Activated naive CD4-positive, alpha-beta T cell treated with anti-CD3 and anti-CD28 coated beads for 36 hours (primary cell): ENCODE measurements around the gene ST7L. TPM values are rescaled to one million over a fixed set of nuclear protein-coding genes. Genes with fewer than 3 reads are reported as not detected.
"Not testable (repeated sequence)": the region's sequence is repeated elsewhere in the genome, so short reads cannot be mapped to it uniquely, and the experiment has no call there.

Experiments
- CTCF ChIA-PET: fragments of 350-600 bp; sonication (Branson Sonifier 250); formaldehyde crosslinking; loops from one replicate; lab custom pipeline; 2021; ENCODE audit warnings: antibody characterized with exemption; lab: Charles Lee
- DNase-seq: peaks from one replicate; pipeline ENCODE4 v3.0.0-alpha.2; 2020
- H3K27ac Mint-ChIP-seq: one replicate; pipeline ENCODE4 v1.8.0; 2021; ENCODE audit warnings: mild to moderate bottlenecking, mixed read lengths
- H3K27me3 Mint-ChIP-seq: one replicate; pipeline ENCODE4 v1.8.0; 2021; ENCODE audit warnings: low read depth, mixed read lengths
- H3K36me3 Mint-ChIP-seq: one replicate; pipeline ENCODE4 v1.8.0; 2021; ENCODE audit warnings: low read depth, mixed read lengths
- H3K4me1 Mint-ChIP-seq: one replicate; pipeline ENCODE4 v1.8.0; 2021; ENCODE audit warnings: low read depth, mixed read lengths
- H3K4me3 Mint-ChIP-seq: one replicate; pipeline ENCODE4 v1.8.0; 2021; ENCODE audit warnings: mild to moderate bottlenecking, moderate library complexity, mixed read lengths
- H3K9me3 Mint-ChIP-seq: one replicate; pipeline ENCODE4 v1.8.0; 2021; ENCODE audit warnings: mixed read lengths
- intact Hi-C: fragments of 100-400 bp; cut with micrococcal nuclease; formaldehyde crosslinking; loops from one replicate; pipeline ENCODE4 v1.15.1; 2023
- total RNA-seq, 2 experiments: library from RNA; stranded (reverse); gene quantifications; one replicate each; pipeline ENCODE4 v1.2.3, GENCODE V29; 2021

ST7L gene
- total RNA-seq, 2 experiments from 2014 or later: 12.1 to 16.4 TPM

- peaks cover 69% of the 10 kb centered on the region for H3K4me1 Mint-ChIP-seq
- intact Hi-C loops: no loop called here
- H3K36me3 Mint-ChIP-seq: peaks cover 32% of the 10 kb centered on the region
- no peak overlapping the region for H3K4me3 Mint-ChIP-seq
- CTCF ChIA-PET: interaction anchor here (1.9 kb wide), 1 partner anchor 39 kb away, joined by 6 read pairs; no protein-coding TSS in a partner anchor
- H3K27ac Mint-ChIP-seq: no peak overlapping the region
- H3K27me3 Mint-ChIP-seq: no peaks in the 10 kb centered on the region
- no peaks in the 10 kb centered on the region for H3K9me3 Mint-ChIP-seq
- no peak for DNase-seq
Measured at GRCh38 chr1:112634367-112634766, 15.4 kb upstream of the ST7L start.

GRCh38 chr1:112633628-112634027 is 14.7 kb upstream of the ST7L start:
- CTCF ChIA-PET: no interaction called here
- intact Hi-C loops: no loop called here
- no peak overlapping the region for H3K4me3 Mint-ChIP-seq
- H3K4me1 Mint-ChIP-seq: peaks cover 72% of the 10 kb centered on the region
- H3K27ac Mint-ChIP-seq: no peak overlapping the region
- no peaks in the 10 kb centered on the region for H3K27me3 Mint-ChIP-seq
- peaks cover 35% of the 10 kb centered on the region for H3K36me3 Mint-ChIP-seq
- DNase-seq: no peak
- H3K9me3 Mint-ChIP-seq: no peaks in the 10 kb centered on the region

- H3K36me3 Mint-ChIP-seq: peaks cover 59% of the 10 kb centered on the region
- H3K27me3 Mint-ChIP-seq: no peaks in the 10 kb centered on the region
- no peaks in the 10 kb centered on the region for H3K9me3 Mint-ChIP-seq
- DNase-seq: no peak
- H3K4me1 Mint-ChIP-seq: peaks cover 84% of the 10 kb centered on the region
- intact Hi-C loops: loop anchor here (10.0 kb wide), 1 partner anchor 1306 kb away; no protein-coding TSS in a partner anchor
- H3K4me3 Mint-ChIP-seq: no peak overlapping the region
- CTCF ChIA-PET: interaction anchor here (0.8 kb wide), 1 partner anchor 22 kb away, joined by 3 read pairs; no protein-coding TSS in a partner anchor
- H3K27ac Mint-ChIP-seq: no peak overlapping the region
Measured at GRCh38 chr1:112629256-112629655, 10.3 kb upstream of the ST7L start.

- H3K27ac Mint-ChIP-seq: no peak overlapping the region
- peaks cover 82% of the 10 kb centered on the region for H3K4me1 Mint-ChIP-seq
- intact Hi-C loops: loop anchor here (10.0 kb wide), 1 partner anchor 1306 kb away; no protein-coding TSS in a partner anchor
- H3K4me3 Mint-ChIP-seq: no peak overlapping the region
- H3K9me3 Mint-ChIP-seq: no peaks in the 10 kb centered on the region
- CTCF ChIA-PET: no interaction called here
- DNase-seq: no peak
- H3K36me3 Mint-ChIP-seq: peaks cover 60% of the 10 kb centered on the region
- H3K27me3 Mint-ChIP-seq: no peaks in the 10 kb centered on the region
Measured at GRCh38 chr1:112628516-112628915, 9.6 kb upstream of the ST7L start.

- no peaks in the 10 kb centered on the region for H3K9me3 Mint-ChIP-seq
- H3K4me1 Mint-ChIP-seq: peaks cover 83% of the 10 kb centered on the region
- no peak overlapping the region for H3K4me3 Mint-ChIP-seq
- intact Hi-C loops: loop anchor here (10.0 kb wide), 1 partner anchor 1308 kb away; no protein-coding TSS in a partner anchor
- DNase-seq: no peak
- no peaks in the 10 kb centered on the region for H3K27me3 Mint-ChIP-seq
- H3K27ac Mint-ChIP-seq: no peak overlapping the region
- peaks cover 59% of the 10 kb centered on the region for H3K36me3 Mint-ChIP-seq
- CTCF ChIA-PET: interaction anchor here (0.6 kb wide), 1 partner anchor 442 kb away, joined by 5 read pairs; no protein-coding TSS in a partner anchor
Measured at GRCh38 chr1:112626887-112627286, 7.9 kb upstream of the ST7L start.

GRCh38 chr1:112626193-112626592 is 7.3 kb upstream of the ST7L start:
- peak overlapping the region; percentile 63 for H3K27ac Mint-ChIP-seq

GRCh38 chr1:112625696-112626095 is 6.8 kb upstream of the ST7L start:
- DNase-seq: no peak
- H3K27ac Mint-ChIP-seq: peak overlapping the region; percentile 63
- peaks cover 81% of the 10 kb centered on the region for H3K4me1 Mint-ChIP-seq
- peaks cover 54% of the 10 kb centered on the region for H3K36me3 Mint-ChIP-seq
- no peaks in the 10 kb centered on the region for H3K9me3 Mint-ChIP-seq
- CTCF ChIA-PET: interaction anchor here (0.7 kb wide), 1 partner anchor 22 kb away, joined by 3 read pairs; no protein-coding TSS in a partner anchor
- intact Hi-C loops: loop anchor here (10.0 kb wide), 1 partner anchor 1309 kb away; no protein-coding TSS in a partner anchor
- H3K4me3 Mint-ChIP-seq: no peak overlapping the region
- no peaks in the 10 kb centered on the region for H3K27me3 Mint-ChIP-seq

More at GRCh38 chr1:112626193-112626592, 7.3 kb upstream of the ST7L start:
- H3K4me3 Mint-ChIP-seq: no peak overlapping the region
- H3K36me3 Mint-ChIP-seq: peaks cover 56% of the 10 kb centered on the region
- no peaks in the 10 kb centered on the region for H3K27me3 Mint-ChIP-seq
- CTCF ChIA-PET: interaction anchor here (0.6 kb wide), 1 partner anchor 442 kb away, joined by 5 read pairs; no protein-coding TSS in a partner anchor
- H3K9me3 Mint-ChIP-seq: no peaks in the 10 kb centered on the region
- peaks cover 83% of the 10 kb centered on the region for H3K4me1 Mint-ChIP-seq
- no peak for DNase-seq
- intact Hi-C loops: loop anchor here (10.0 kb wide), 1 partner anchor 1309 kb away; no protein-coding TSS in a partner anchor

GRCh38 chr1:112624493-112624892 is 5.6 kb upstream of the ST7L start:
- H3K4me3 Mint-ChIP-seq, H3K9me3 Mint-ChIP-seq, H3K27me3 Mint-ChIP-seq, CTCF ChIA-PET, DNase-seq: not testable (repeated sequence)
- peaks cover 75% of the 10 kb centered on the region for H3K4me1 Mint-ChIP-seq
- peak overlapping the region; percentile 85 for H3K27ac Mint-ChIP-seq
- H3K36me3 Mint-ChIP-seq: peaks cover 56% of the 10 kb centered on the region
- intact Hi-C loops: loop anchor here (10.0 kb wide), 1 partner anchor 1310 kb away; no protein-coding TSS in a partner anchor

- no peak for DNase-seq
- H3K36me3 Mint-ChIP-seq: peaks cover 39% of the 10 kb centered on the region
- peaks cover 54% of the 10 kb centered on the region for H3K4me1 Mint-ChIP-seq
- H3K27ac Mint-ChIP-seq: peak overlapping the region; percentile 100
- no peaks in the 10 kb centered on the region for H3K9me3 Mint-ChIP-seq
- H3K27me3 Mint-ChIP-seq: no peaks in the 10 kb centered on the region
- CTCF ChIA-PET: no interaction called here
- peak overlapping the region; percentile 99 for H3K4me3 Mint-ChIP-seq
- intact Hi-C loops: loop anchor here (1.0 to 10.0 kb wide), 2 partner anchors 47 to 1314 kb away; no protein-coding TSS in a partner anchor
Measured at GRCh38 chr1:112620377-112620695, 1.4 kb upstream of the ST7L start.

- intact Hi-C loops: loop anchor here (1.0 to 10.0 kb wide), 11 partner anchors 48 to 1737 kb away; partner anchors contain the start of genes ATP5PB, DDX20, LRIG2 and PTPN22
- peaks cover 34% of the 10 kb centered on the region for H3K36me3 Mint-ChIP-seq
Measured at GRCh38 chr1:112619518-112620376, 806 bp upstream of the ST7L start, which contains the start of gene CAPZA1. CAPZA1 (plus strand) TSS chr1:112619832; CDS start chr1:112619845, 13 bp downstream.

GRCh38 chr1:112618114-112618720 is 724 bp downstream of the ST7L start:
- CTCF ChIA-PET: interaction anchor here (0.6 to 1.6 kb wide), 4 partner anchors 86 to 240 kb away, joined by 3 to 5 read pairs (median 3); no protein-coding TSS in a partner anchor
- intact Hi-C loops: loop anchor here (1.0 to 5.0 kb wide), 6 partner anchors 109 to 1736 kb away; partner anchors contain the start of genes ATP5PB, CTTNBP2NL, LRIG2 and PTPN22
- Mint-ChIP-seq H3K4me3 (peak overlapping the region; percentile 99), H3K4me1 (peaks cover 36% of the 10 kb centered on the region), H3K9me3 (no peaks in the 10 kb centered on the region), H3K27me3 (no peaks in the 10 kb centered on the region), H3K27ac (peak overlapping the region; percentile 100), H3K36me3 (peaks cover 26% of the 10 kb centered on the region)
- peak; percentile 42 for DNase-seq

More at GRCh38 chr1:112619518-112620376, 806 bp upstream of the ST7L start, which contains the start of gene CAPZA1:
- H3K9me3 Mint-ChIP-seq: no peaks in the 10 kb centered on the region
- H3K4me3 Mint-ChIP-seq: peak within 1 kb of the TSS; percentile 99
- peaks cover 48% of the 10 kb centered on the region for H3K4me1 Mint-ChIP-seq
- CTCF ChIA-PET: interaction anchor here (0.7 kb wide), 1 partner anchor 55 kb away, joined by 3 read pairs; the partner anchor contains the start of gene MOV10
- DNase-seq: peak; percentile 95
- peak within 1 kb of the TSS; percentile 100 for H3K27ac Mint-ChIP-seq
- no peaks in the 10 kb centered on the region for H3K27me3 Mint-ChIP-seq
